ENCODE measurements around the gene CLBA1.

CLBA1 gene

GRCh38 chr14:105013150-105013785, 27.7 kb downstream of the CLBA1 start:
- H3K36me3 ChIP-seq (ENCODE audit: insufficient read depth, low read length), result peaks cover 46% of the 10 kb centered on the region
- H3K4me2 ChIP-seq (ENCODE audit: low read depth, low read length, poor library complexity, severe bottlenecking), result peak overlapping the region; percentile 92

GRCh38 chr14:105014032-105014431, 28.4 kb downstream of the CLBA1 start:
- Histone ChIP-seq H3K27me3 (ENCODE audit: insufficient read depth, low read length, poor library complexity, severe bottlenecking) (no peaks in the 10 kb centered on the region), H3K4me3 (ENCODE audit: low read length, poor library complexity, severe bottlenecking) (peak overlapping the region; percentile 100), H3K79me2 (ENCODE audit: insufficient read depth, low read length) (peaks cover 100% of the 10 kb centered on the region), H3K36me3 (ENCODE audit: insufficient read depth, low read length) (peaks cover 42% of the 10 kb centered on the region), H3F3A (ENCODE audit: low read depth) (no peaks in the 10 kb centered on the region), H4K20me1 (ENCODE audit: insufficient read depth, low read length, poor library complexity, severe bottlenecking) (peaks cover 96% of the 10 kb centered on the region), H3K9ac (ENCODE audit: low read depth, low read length, poor library complexity, severe bottlenecking) (peak overlapping the region; percentile 100), H3K4me2 (ENCODE audit: low read depth, low read length, poor library complexity, severe bottlenecking) (peak overlapping the region; percentile 92), H3K9me3 (ENCODE audit: insufficient read depth, low read depth, low read length) (no peaks in the 10 kb centered on the region), H3K4me1 (ENCODE audit: insufficient read depth, low read length, poor library complexity, severe bottlenecking) (peaks cover 46% of the 10 kb centered on the region), H2AFZ (ENCODE audit: low read length) (no peak overlapping the region), H3K9me2 (replicated peaks; ENCODE audit: low read depth, low read length) (no peaks in the 10 kb centered on the region)
- TF ChIP-seq EZH2phosphoT487 (IDR thresholded peaks at IDR 0.05; ENCODE audit: borderline replicate concordance) (no peak), CTCF (conservative IDR thresholded peaks at IDR 0.05; ENCODE audit: low read length) (no peak)

More at GRCh38 chr14:105013150-105013785, 27.7 kb downstream of the CLBA1 start:
- no peak overlapping the region for H2AFZ ChIP-seq (ENCODE audit: low read length)
- peaks cover 39% of the 10 kb centered on the region for H3K4me1 ChIP-seq (ENCODE audit: insufficient read depth, low read length, poor library complexity, severe bottlenecking)
- no peaks in the 10 kb centered on the region for H3K27me3 ChIP-seq (ENCODE audit: insufficient read depth, low read length, poor library complexity, severe bottlenecking)
- peak overlapping the region; percentile 100 for H3K4me3 ChIP-seq (ENCODE audit: low read length, poor library complexity, severe bottlenecking)
- H4K20me1 ChIP-seq (ENCODE audit: insufficient read depth, low read length, poor library complexity, severe bottlenecking), result peaks cover 92% of the 10 kb centered on the region
- no peaks in the 10 kb centered on the region for H3K9me2 ChIP-seq (replicated peaks; ENCODE audit: low read depth, low read length)
- no peak overlapping the region for H3K9ac ChIP-seq (ENCODE audit: low read depth, low read length, poor library complexity, severe bottlenecking)
- H3K79me2 ChIP-seq (ENCODE audit: insufficient read depth, low read length), result peaks cover 96% of the 10 kb centered on the region
- H3F3A ChIP-seq (ENCODE audit: low read depth), result no peaks in the 10 kb centered on the region
- H3K9me3 ChIP-seq (ENCODE audit: insufficient read depth, low read depth, low read length), result no peaks in the 10 kb centered on the region
- TF ChIP-seq CTCF (conservative IDR thresholded peaks at IDR 0.05; ENCODE audit: low read length) (no peak), EZH2phosphoT487 (IDR thresholded peaks at IDR 0.05; ENCODE audit: borderline replicate concordance) (no peak)

GRCh38 chr14:105014631-105015030, 29.0 kb downstream of the CLBA1 start:
- Histone ChIP-seq H3K4me2 (ENCODE audit: low read depth, low read length, poor library complexity, severe bottlenecking) (peak overlapping the region; percentile 92), H3K27me3 (ENCODE audit: insufficient read depth, low read length, poor library complexity, severe bottlenecking) (no peaks in the 10 kb centered on the region), H3K79me2 (ENCODE audit: insufficient read depth, low read length) (peaks cover 100% of the 10 kb centered on the region), H2AFZ (ENCODE audit: low read length) (no peak overlapping the region), H3K4me3 (ENCODE audit: low read length, poor library complexity, severe bottlenecking) (peak overlapping the region; percentile 100), H3K36me3 (ENCODE audit: insufficient read depth, low read length) (peaks cover 36% of the 10 kb centered on the region), H3K9me2 (replicated peaks; ENCODE audit: low read depth, low read length) (no peaks in the 10 kb centered on the region), H3K4me1 (ENCODE audit: insufficient read depth, low read length, poor library complexity, severe bottlenecking) (peaks cover 51% of the 10 kb centered on the region), H3F3A (ENCODE audit: low read depth) (no peaks in the 10 kb centered on the region), H4K20me1 (ENCODE audit: insufficient read depth, low read length, poor library complexity, severe bottlenecking) (peaks cover 96% of the 10 kb centered on the region), H3K9me3 (ENCODE audit: insufficient read depth, low read depth, low read length) (no peaks in the 10 kb centered on the region), H3K9ac (ENCODE audit: low read depth, low read length, poor library complexity, severe bottlenecking) (peak overlapping the region; percentile 100)
- TF ChIP-seq CTCF (conservative IDR thresholded peaks at IDR 0.05; ENCODE audit: low read length) (no peak), EZH2phosphoT487 (IDR thresholded peaks at IDR 0.05; ENCODE audit: borderline replicate concordance) (no peak)

Data from Loucy (cell line).